Measurements from ENCODE around the gene RAB44.

DNA sequence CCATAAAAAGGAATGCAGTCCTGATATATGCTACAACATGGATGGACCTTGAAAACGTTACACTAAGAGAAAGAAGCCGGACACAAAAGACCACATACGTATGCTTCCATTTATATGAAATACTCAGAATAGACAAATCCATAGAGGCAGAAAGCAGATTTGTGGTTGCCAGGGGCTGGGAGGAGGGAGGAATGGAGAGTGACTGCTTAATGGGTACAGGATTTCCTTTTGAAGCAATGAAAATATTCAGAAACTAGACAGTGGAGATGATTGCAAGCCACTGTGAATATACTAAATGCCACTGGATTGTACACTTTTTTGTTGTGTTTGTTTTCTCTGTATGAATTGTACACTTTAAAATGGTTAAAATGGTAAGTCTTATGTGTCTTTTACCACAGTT lies 48.5 kb upstream of the RAB44 start:
- TF ChIP-seq, protein P1, sequence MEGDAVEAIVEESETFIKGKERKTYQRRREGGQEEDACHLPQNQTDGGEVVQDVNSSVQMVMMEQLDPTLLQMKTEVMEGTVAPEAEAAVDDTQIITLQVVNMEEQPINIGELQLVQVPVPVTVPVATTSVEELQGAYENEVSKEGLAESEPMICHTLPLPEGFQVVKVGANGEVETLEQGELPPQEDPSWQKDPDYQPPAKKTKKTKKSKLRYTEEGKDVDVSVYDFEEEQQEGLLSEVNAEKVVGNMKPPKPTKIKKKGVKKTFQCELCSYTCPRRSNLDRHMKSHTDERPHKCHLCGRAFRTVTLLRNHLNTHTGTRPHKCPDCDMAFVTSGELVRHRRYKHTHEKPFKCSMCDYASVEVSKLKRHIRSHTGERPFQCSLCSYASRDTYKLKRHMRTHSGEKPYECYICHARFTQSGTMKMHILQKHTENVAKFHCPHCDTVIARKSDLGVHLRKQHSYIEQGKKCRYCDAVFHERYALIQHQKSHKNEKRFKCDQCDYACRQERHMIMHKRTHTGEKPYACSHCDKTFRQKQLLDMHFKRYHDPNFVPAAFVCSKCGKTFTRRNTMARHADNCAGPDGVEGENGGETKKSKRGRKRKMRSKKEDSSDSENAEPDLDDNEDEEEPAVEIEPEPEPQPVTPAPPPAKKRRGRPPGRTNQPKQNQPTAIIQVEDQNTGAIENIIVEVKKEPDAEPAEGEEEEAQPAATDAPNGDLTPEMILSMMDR (IDR thresholded peaks at IDR 0.05) = no peak
- TF ChIP-seq POLR2AphosphoS5 (IDR thresholded peaks at IDR 0.05; ENCODE audit: low read depth, low read length) (no peak), REST (IDR thresholded peaks at IDR 0.05; ENCODE audit: insufficient read depth in 1 of 2, low read depth in 2 of 2, low read length in 1 of 2) (no peak)
